ENCODE measurements around the gene TCF4.

Gene TCF4

DNA sequence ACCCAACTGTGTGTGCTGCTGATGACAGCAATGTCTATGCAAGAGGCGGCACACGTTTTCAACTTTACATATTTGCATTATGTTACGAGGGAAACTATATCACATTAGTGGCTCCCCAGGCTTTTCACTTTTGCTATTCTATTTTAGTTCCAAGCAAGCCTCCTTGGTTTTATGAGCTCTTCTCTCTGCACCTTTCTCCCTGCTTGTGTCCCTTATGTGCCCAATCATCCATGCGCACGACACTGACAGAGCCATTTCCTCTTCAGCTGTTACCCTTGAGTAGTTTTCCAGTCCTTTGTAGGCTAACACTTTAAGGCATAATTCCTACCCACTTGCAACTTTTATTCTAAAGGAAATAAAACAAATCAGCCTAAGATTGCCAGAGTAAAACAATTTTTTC is 154.3 kb downstream of the TCF4 start:
- H3K36me3 Mint-ChIP-seq = no peaks in the 10 kb centered on the region
- H3K9me3 Mint-ChIP-seq = peaks cover 5% of the 10 kb centered on the region
- H3K27me3 Mint-ChIP-seq = no peaks in the 10 kb centered on the region
- no peak overlapping the region for H3K27ac Mint-ChIP-seq
- H3K4me3 Mint-ChIP-seq = no peak overlapping the region
- H3K4me1 Mint-ChIP-seq = no peaks in the 10 kb centered on the region

DNA sequence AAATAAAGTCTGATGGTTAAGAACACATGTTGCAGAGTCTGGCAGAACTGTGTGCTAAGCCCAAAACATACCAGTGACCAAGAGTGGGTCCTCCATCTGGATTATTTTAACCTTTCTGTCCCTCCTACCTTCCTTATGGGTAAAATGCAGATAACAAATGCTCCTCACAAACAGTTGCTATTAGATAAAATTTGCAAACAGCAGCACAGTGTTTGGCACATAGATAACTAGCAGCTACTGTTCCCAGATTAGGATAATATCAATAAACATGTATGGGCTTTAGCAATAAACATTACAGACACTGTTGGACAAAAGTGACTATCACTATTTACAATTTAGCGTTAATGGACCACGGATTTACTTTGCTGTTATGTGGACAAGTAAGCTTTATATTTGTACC is 154.9 kb downstream of the TCF4 start:
- Mint-ChIP-seq H3K27me3 (no peaks in the 10 kb centered on the region), H3K27ac (no peak overlapping the region), H3K4me1 (no peaks in the 10 kb centered on the region), H3K36me3 (no peaks in the 10 kb centered on the region), H3K4me3 (no peak overlapping the region), H3K9me3 (peaks cover 5% of the 10 kb centered on the region)

DNA sequence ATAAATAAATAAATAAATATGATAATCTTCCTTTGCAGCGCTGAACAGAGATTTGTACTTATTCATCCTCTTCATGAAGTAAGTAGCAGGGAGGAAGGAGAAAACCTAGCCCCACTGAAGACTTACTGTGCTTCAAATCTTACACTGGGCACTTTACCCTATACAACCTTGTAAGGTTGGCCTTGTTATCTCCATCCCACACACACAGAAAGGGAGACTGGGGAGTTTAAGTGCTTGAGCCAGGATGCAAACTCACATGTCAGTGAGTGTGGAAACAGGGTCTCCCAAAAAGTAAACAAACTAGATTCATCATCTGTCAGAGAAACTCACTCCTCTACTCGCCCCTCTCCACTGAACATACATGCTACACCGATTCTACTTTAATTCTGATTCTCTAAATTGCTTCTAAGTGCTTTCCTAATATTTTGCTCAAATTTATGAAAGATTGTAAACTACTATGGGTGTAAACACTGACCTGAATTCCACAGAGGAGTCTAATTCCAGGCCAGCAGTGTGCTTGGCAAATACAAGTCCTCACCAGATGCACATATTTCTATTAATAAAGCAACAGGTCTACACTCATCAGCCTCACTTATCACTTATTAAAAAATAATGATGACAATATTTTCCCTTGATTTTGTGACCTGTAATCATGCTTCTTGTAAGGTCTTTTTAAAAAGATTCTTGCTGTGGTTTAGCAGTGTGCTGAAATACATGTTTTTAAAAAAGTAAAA is 155.5 kb downstream of the TCF4 start:
- H3K4me3 Mint-ChIP-seq = no peak overlapping the region
- H3K4me1 Mint-ChIP-seq = no peaks in the 10 kb centered on the region
- H3K36me3 Mint-ChIP-seq = no peaks in the 10 kb centered on the region
- H3K27ac Mint-ChIP-seq = no peak overlapping the region
- H3K9me3 Mint-ChIP-seq = peaks cover 5% of the 10 kb centered on the region
- H3K27me3 Mint-ChIP-seq = no peaks in the 10 kb centered on the region

DNA sequence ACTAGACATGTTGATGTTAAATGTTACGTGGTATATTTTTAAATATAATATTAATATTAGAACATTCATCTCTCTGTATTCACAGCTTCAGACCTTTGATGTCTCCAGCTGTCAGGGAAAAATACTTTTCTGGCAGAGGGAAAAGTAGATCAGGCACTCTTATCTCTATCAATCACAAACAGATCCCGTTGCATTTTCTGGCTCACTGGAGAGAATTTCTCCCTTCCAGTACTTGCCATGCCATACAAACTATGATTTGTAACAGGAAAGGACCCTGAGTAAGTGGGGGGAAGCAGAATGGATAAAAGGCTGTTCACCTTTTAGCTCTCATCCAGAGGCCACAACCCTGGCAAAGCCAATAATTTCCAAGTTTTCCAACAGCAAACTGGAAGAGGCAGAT is 158.0 kb downstream of the TCF4 start:
- H3K4me3 Mint-ChIP-seq = no peak overlapping the region
- no peaks in the 10 kb centered on the region for H3K4me1 Mint-ChIP-seq
- peaks cover 5% of the 10 kb centered on the region for H3K9me3 Mint-ChIP-seq
- no peaks in the 10 kb centered on the region for H3K27me3 Mint-ChIP-seq
- H3K27ac Mint-ChIP-seq = no peak overlapping the region
- H3K36me3 Mint-ChIP-seq = no peaks in the 10 kb centered on the region

DNA sequence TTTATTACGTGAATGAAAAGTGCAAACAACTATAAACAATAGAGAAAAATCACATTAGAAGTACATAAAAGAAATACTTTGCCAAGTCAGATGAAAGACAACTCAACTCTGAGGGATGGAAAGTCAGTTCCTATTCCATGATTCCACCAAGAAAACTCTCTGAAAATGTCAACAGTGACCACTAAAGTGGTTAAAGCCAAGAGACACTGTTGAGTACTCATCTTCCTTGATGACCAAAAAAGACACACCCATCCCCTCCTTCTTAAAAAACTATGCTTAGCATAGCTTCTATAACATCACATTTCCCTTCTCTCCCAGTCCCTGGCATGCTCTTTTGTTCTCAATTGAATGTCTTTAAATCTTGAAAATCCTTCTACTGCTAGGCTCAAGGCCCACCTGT is 160.0 kb downstream of the TCF4 start:
- Mint-ChIP-seq H3K9me3 (peaks cover 5% of the 10 kb centered on the region), H3K4me3 (no peak overlapping the region), H3K36me3 (no peaks in the 10 kb centered on the region), H3K4me1 (no peaks in the 10 kb centered on the region), H3K27ac (no peak overlapping the region), H3K27me3 (peaks cover 2% of the 10 kb centered on the region)

DNA sequence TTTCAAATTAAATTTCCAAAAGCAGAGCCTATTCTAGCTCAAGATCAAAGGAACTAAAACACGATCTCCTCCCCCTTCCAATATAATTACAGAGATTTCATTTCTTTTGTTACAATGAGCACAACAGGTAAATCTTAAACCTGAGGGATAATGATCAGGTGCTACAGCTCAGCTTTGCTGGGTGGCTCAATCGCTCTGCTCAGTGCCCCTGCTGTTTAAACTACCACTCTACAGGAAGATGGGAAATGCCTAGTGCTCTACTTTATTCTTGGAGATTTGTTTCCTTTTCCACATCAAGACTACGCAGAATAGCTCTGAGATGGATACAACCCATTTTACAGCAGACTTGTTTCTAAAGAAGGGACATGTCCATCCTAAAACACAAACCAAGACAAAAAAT is 162.3 kb downstream of the TCF4 start:
- Mint-ChIP-seq H3K36me3 (no peaks in the 10 kb centered on the region), H3K4me3 (no peak overlapping the region), H3K27me3 (peaks cover 2% of the 10 kb centered on the region), H3K4me1 (no peaks in the 10 kb centered on the region), H3K9me3 (peaks cover 3% of the 10 kb centered on the region), H3K27ac (no peak overlapping the region)

DNA sequence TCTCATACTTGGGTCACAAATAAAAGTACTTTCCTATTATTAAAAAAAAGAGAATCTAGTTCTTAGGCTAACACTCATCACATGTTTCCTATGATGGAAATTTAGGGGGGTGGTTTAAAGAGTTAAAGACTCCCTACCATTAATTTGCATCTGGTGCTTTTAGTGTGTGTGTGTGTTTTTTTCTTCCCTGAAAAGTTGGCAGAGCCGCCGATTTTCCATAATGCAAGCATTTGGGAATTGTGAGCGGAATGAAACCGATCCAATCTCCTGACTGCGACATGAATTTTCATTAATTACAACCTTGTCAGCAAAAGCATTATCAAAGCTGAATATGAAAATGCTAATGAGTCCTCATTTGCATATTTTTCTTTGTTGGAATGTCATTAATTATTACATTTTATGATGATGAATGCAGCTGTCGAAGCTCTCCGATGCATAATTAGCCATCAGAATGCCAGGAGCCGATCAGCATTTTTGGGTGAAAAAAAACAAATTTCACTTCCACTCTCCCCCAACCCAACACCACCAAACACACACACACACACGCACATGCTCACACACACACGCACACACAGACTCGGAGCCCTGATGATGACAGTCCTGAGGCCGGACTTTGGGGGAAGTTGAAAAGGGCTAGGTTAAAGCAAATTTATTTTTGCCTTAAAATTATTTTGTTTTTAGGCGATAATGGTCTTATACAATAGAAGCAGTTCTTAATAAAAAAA is 165.4 kb downstream of the TCF4 start:
- no peaks in the 10 kb centered on the region for H3K4me1 Mint-ChIP-seq
- peaks cover 4% of the 10 kb centered on the region for H3K27me3 Mint-ChIP-seq
- no peak overlapping the region for H3K4me3 Mint-ChIP-seq
- no peaks in the 10 kb centered on the region for H3K9me3 Mint-ChIP-seq
- no peak overlapping the region for H3K27ac Mint-ChIP-seq
- H3K36me3 Mint-ChIP-seq = no peaks in the 10 kb centered on the region

DNA sequence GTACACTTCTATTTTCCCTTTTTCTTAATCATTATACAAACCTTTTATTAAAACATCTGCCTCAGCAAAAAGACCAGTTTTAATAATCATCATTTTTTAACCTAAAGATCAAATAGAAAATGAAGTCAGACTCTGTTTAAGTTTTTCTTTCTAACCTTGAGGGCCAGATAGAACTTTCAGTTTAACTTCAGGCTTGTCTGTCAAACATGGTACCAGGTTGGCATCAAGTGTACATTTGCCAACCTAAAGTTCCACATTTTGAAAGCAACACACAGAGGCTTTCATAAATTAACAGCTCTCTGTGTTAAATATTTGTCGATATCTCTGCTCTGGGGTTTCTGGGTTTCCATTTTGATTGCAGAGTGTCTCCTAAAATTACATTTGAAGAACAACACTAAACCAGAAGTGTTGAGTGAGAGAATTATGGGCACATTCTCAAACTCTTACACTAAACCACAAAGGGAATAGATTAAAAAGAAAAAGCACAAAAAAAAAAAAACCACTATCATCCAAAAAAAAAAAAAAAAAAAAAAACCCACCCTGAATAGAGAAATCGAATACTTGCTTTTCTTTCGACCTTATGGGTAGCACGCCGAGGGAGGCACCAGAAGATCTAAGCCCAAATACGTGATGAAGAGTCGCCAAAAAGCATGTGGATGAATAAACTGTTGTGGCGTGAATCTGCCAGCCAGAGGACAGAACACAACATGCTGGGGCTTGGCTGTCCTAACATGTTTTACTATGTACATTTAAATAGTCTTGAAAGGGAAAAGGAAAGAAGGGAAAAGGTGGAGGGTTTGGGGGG is 166.2 kb downstream of the TCF4 start:
- H3K27ac Mint-ChIP-seq = no peak overlapping the region
- H3K4me1 Mint-ChIP-seq = no peaks in the 10 kb centered on the region
- peaks cover 4% of the 10 kb centered on the region for H3K27me3 Mint-ChIP-seq
- H3K4me3 Mint-ChIP-seq = no peak overlapping the region
- H3K36me3 Mint-ChIP-seq = no peaks in the 10 kb centered on the region
- no peaks in the 10 kb centered on the region for H3K9me3 Mint-ChIP-seq

DNA sequence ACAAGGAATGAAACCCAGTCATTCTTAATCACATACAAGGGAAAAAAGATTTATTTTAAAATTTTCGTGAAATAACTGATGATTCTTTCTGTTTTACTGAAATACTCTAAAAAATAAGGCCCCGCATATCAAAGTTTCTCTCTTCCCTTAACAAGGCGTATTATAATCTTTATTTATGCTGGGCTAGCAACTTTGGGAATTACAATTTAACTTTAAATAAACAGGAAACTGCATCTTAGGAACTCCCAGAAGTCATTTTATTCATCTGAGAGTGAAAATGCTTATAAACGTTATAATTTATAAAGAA is 166.7 kb downstream of the TCF4 start:
- Mint-ChIP-seq H3K4me1 (no peaks in the 10 kb centered on the region), H3K27ac (no peak overlapping the region), H3K27me3 (peaks cover 4% of the 10 kb centered on the region), H3K4me3 (no peak overlapping the region), H3K36me3 (no peaks in the 10 kb centered on the region), H3K9me3 (no peaks in the 10 kb centered on the region)

DNA sequence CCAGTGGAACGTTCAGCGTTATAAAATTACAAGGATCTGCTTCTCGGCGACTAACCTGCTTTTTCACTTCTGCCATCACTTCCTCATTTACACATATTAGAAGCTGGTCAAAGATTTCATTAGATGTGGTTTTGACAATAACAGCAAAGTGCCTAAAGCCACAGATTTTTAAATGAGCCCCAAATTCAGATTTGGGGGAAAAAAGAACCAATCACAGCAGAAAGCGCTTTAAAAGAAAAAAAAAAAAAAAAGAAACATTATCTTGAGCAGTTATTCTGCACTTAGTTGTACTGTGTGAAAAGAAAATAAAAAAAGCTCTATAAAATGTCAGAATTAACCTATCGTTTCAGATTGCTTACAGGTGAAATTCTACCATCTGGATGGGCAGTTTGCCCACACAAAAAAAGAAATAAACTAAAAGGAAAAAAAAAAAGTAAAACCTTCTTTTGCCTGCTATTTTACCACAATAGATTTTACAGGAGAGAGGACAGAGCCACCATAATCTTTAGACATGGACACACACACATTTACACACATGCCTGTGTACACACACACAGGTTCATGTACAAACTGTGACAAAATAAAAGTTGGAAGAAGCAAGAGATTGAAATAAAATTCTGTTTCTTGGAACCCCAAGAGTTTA is 167.2 kb downstream of the TCF4 start:
- H3K27ac Mint-ChIP-seq = no peak overlapping the region
- no peaks in the 10 kb centered on the region for H3K36me3 Mint-ChIP-seq
- H3K27me3 Mint-ChIP-seq = peaks cover 4% of the 10 kb centered on the region
- no peaks in the 10 kb centered on the region for H3K9me3 Mint-ChIP-seq
- no peak overlapping the region for H3K4me3 Mint-ChIP-seq
- H3K4me1 Mint-ChIP-seq = no peaks in the 10 kb centered on the region

DNA sequence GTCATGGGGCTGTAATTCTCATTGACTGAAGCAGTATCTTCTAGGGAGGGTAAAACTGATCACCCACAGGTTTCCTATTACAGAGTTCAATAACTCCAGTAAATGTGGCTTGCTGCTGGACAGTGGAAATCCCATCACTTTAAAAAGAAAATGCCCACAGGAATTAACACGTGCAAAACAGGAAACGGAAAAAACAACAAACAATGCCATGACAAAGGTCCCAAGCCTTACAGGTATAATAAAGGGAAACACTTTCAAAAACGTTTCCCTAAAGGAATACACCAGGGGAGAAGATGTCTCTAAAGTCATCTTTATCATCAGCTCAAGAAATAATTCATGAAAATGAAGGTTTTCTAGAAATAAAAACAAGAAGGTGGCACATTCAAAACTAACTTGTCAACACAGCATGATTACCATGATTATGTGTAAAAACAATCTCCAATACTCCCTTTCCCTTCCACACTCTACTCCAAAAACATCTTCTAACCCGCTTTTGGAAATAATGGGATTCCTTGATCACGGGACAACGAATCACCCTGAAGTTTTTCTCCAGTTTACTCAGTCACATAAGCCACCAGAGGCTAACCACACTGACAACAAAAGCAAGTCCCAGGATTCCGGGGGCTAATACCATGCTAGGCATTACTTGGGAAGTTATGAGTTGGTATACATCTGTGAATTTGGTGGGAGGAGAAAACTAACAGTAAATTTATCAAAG is 167.9 kb downstream of the TCF4 start:
- H3K4me1 Mint-ChIP-seq = no peaks in the 10 kb centered on the region
- H3K4me3 Mint-ChIP-seq = no peak overlapping the region
- no peak overlapping the region for H3K27ac Mint-ChIP-seq

DNA sequence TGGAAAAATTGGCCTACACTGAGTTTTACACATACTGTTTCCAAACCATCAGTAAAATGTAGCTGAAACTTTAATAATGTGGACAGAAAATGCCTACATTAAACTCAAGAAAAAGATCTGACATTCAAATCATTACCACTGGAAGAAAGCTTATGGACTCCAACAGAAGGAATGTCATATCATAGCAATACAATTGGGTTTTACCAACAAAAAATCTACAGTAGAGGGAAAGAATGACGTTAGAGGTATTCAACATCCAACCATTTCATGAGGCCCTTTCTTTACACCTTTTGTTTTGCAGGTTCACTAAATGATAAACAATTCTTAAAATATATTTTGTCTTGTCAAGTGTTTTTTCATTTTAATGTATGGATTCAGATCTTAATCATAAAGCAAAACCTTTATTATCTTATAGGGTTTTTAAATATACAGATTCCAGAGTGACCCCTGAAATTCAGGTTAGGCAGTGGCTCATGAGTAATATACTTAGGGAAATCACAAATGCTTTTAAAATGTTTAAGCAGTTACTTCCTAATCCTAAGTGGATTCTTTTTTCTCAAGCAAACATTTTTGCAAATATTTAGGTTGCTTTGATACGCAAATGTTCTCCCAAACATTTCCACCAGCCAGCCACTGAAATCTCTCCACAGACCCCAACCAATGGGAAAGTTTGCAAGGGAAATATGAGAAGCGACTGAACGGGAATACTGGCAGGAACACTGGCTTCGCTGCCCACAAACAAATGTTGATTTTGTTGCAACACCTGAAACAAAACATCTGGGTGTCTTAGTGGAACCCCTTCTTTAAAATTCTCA is 168.7 kb downstream of the TCF4 start:
- Mint-ChIP-seq H3K27me3 (peaks cover 4% of the 10 kb centered on the region), H3K4me1 (no peaks in the 10 kb centered on the region)

More for the DNA sequence above, 167.9 kb downstream of the TCF4 start:
- Mint-ChIP-seq H3K27me3 (peaks cover 4% of the 10 kb centered on the region), H3K9me3 (no peaks in the 10 kb centered on the region), H3K36me3 (no peaks in the 10 kb centered on the region)

DNA sequence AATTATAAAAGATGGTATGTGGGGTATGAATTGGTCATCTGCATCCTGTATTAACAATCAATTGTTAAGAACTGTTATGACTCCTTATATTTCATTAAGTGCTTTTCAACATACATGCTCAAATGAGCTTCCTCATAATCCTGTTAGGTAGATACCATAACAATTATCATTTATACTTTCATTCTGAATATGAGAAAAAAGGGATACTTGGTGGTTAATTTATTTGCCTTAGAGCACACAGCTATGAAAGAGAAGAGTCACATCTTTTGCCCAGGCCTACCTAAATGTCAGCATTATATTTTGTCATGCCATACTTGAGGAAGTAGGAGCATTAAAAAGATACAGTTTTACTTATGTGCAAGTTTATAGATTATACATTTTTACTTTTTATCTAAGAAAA is 169.6 kb downstream of the TCF4 start:
- peaks cover 4% of the 10 kb centered on the region for H3K27me3 Mint-ChIP-seq
- no peaks in the 10 kb centered on the region for H3K36me3 Mint-ChIP-seq
- H3K4me3 Mint-ChIP-seq = no peak overlapping the region
- no peaks in the 10 kb centered on the region for H3K4me1 Mint-ChIP-seq
- H3K27ac Mint-ChIP-seq = no peak overlapping the region
- H3K9me3 Mint-ChIP-seq = no peaks in the 10 kb centered on the region

More for the DNA sequence above, 168.7 kb downstream of the TCF4 start:
- H3K9me3 Mint-ChIP-seq = no peaks in the 10 kb centered on the region
- H3K36me3 Mint-ChIP-seq = no peaks in the 10 kb centered on the region
- no peak overlapping the region for H3K27ac Mint-ChIP-seq
- H3K4me3 Mint-ChIP-seq = no peak overlapping the region

DNA sequence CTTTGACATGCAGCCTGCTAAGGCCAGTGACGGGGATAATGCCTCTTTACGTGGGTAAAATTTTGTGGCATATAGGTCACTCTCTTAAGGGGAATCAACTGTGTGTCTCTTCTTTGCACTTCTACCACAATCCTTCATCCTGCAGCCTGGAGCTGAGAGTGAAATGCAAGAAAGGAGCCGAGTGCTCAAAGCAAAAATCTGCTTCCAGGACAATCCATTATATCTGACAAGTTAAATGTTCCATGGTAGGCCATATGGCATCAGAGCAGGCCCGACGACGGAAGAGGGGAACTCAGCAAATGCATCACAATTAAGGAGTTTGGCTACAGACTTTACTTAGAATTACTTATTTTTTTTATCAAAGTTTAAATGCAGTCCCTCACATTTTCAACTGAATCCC is 171.2 kb downstream of the TCF4 start:
- H3K27me3 Mint-ChIP-seq = peaks cover 2% of the 10 kb centered on the region
- no peak overlapping the region for H3K27ac Mint-ChIP-seq
- no peaks in the 10 kb centered on the region for H3K36me3 Mint-ChIP-seq
- no peaks in the 10 kb centered on the region for H3K9me3 Mint-ChIP-seq
- no peak overlapping the region for H3K4me3 Mint-ChIP-seq
- no peaks in the 10 kb centered on the region for H3K4me1 Mint-ChIP-seq

Data from activated naive CD4-positive, alpha-beta T cell treated with anti-CD3 and anti-CD28 coated beads, Interleukin-2, amount 50 U/mL, for 24 hours (primary cell).